SJCRH30 (cell line): ENCODE data around the gene VPS37D. TPM values are rescaled to one million over a fixed set of nuclear protein-coding genes. Genes with fewer than 3 reads are reported as not detected.
"Not testable (repeated sequence)": the region's sequence is repeated elsewhere in the genome, so short reads cannot be mapped to it uniquely, and the experiment has no call there.

Source experiments
- DNase-seq, 2 experiments: peaks; one replicate each; pipeline ENCODE4 v3.0.0-alpha.2; 2015 to 2020
- H3K27ac ChIP-seq: fragments of 250-450 bp; sonication (Bioruptor Pico); 2 replicates; pipeline ENCODE4 v1.5.1; 2020; ENCODE audit warnings: mild to moderate bottlenecking, moderate library complexity
- H3K27me3 ChIP-seq: fragments of 250-450 bp; sonication (Bioruptor Pico); 2 replicates; pipeline ENCODE4 v1.5.1; 2020; ENCODE audit warnings: mild to moderate bottlenecking, moderate library complexity
- H3K36me3 ChIP-seq: fragments of 250-450 bp; sonication (Bioruptor Pico); 2 replicates; pipeline ENCODE4 v1.5.1; 2020; ENCODE audit warnings: mild to moderate bottlenecking, moderate library complexity
- H3K4me1 ChIP-seq: fragments of 250-450 bp; sonication (Bioruptor Pico); 2 replicates; pipeline ENCODE4 v1.5.1; 2020; ENCODE audit warnings: mild to moderate bottlenecking, moderate library complexity
- H3K4me3 ChIP-seq: fragments of 250-450 bp; sonication (Bioruptor Pico); 2 replicates; pipeline ENCODE4 v1.5.1; 2020; ENCODE audit warnings: mild to moderate bottlenecking, moderate library complexity
- H3K9me3 ChIP-seq: fragments of 250-450 bp; sonication (Bioruptor Pico); replicated peaks from 2 replicates; pipeline ENCODE4 v1.5.1; 2020; ENCODE audit warnings: mild to moderate bottlenecking, moderate library complexity
- total RNA-seq: library from RNA; depleted of rRNA; stranded (reverse); fragments of >200 nt; shearing (Covaris generic); gene quantifications from 2 replicates; pipeline ENCODE4 v1.2.3, GENCODE V29; 2014

Gene VPS37D
- total RNA-seq, 1 experiment from 2014 or later = 0.53 TPM

- H3K4me3 ChIP-seq = no peak overlapping the region
- DNase-seq = no peak
- no peaks in the 10 kb centered on the region for H3K27me3 ChIP-seq
- no peaks in the 10 kb centered on the region for H3K4me1 ChIP-seq
- H3K27ac ChIP-seq = no peak overlapping the region
- H3K36me3 ChIP-seq = peaks cover 23% of the 10 kb centered on the region; the same call in 1 of the 2 replicates
- H3K9me3 ChIP-seq = no peaks in the 10 kb centered on the region
Observed at GRCh38 chr7:73703225-73703624, 35.6 kb downstream of the VPS37D start.

- Histone ChIP-seq H3K4me3 (no peak overlapping the region), H3K27ac (no peak overlapping the region)
Observed at GRCh38 chr7:73703757-73704639, 36.4 kb downstream of the VPS37D start.

GRCh38 chr7:73704640-73705550, 37.3 kb downstream of the VPS37D start:
- Histone ChIP-seq H3K9me3 (no peaks in the 10 kb centered on the region), H3K27ac (no peak overlapping the region), H3K27me3 (no peaks in the 10 kb centered on the region), H3K36me3 (peaks cover 14% of the 10 kb centered on the region; the same call in 1 of the 2 replicates), H3K4me1 (no peaks in the 10 kb centered on the region), H3K4me3 (no peak overlapping the region)
- DNase-seq = no peak

More at GRCh38 chr7:73703757-73704639, 36.4 kb downstream of the VPS37D start:
- H3K27me3 ChIP-seq = no peaks in the 10 kb centered on the region
- H3K36me3 ChIP-seq = peaks cover 16% of the 10 kb centered on the region; the same call in 1 of the 2 replicates
- peak; percentile 60 to 64 for DNase-seq
- H3K9me3 ChIP-seq = no peaks in the 10 kb centered on the region
- H3K4me1 ChIP-seq = no peaks in the 10 kb centered on the region

GRCh38 chr7:73705551-73705920, 37.9 kb downstream of the VPS37D start:
- H3K27ac ChIP-seq = no peak overlapping the region
- no peaks in the 10 kb centered on the region for H3K4me1 ChIP-seq

GRCh38 chr7:73706126-73707044, 38.8 kb downstream of the VPS37D start:
- Histone ChIP-seq H3K9me3 (no peaks in the 10 kb centered on the region), H3K36me3 (peaks cover 14% of the 10 kb centered on the region; the same call in 1 of the 2 replicates), H3K27ac (no peak overlapping the region), H3K4me3 (no peak overlapping the region), H3K27me3 (no peaks in the 10 kb centered on the region), H3K4me1 (no peaks in the 10 kb centered on the region)
- DNase-seq = no peak

More at GRCh38 chr7:73705551-73705920, 37.9 kb downstream of the VPS37D start:
- DNase-seq = no peak
- peaks cover 14% of the 10 kb centered on the region; the same call in 1 of the 2 replicates for H3K36me3 ChIP-seq
- no peak overlapping the region for H3K4me3 ChIP-seq
- H3K9me3 ChIP-seq = no peaks in the 10 kb centered on the region
- no peaks in the 10 kb centered on the region for H3K27me3 ChIP-seq

GRCh38 chr7:73707045-73707631, 39.5 kb downstream of the VPS37D start:
- no peak for DNase-seq
- Histone ChIP-seq H3K4me3 (no peak overlapping the region), H3K9me3 (no peaks in the 10 kb centered on the region), H3K27ac (no peak overlapping the region), H3K36me3 (peaks cover 14% of the 10 kb centered on the region; the same call in 1 of the 2 replicates), H3K4me1 (no peaks in the 10 kb centered on the region), H3K27me3 (no peaks in the 10 kb centered on the region)

GRCh38 chr7:73708961-73709549, 41.4 kb downstream of the VPS37D start:
- Histone ChIP-seq H3K27ac (no peak overlapping the region), H3K27me3 (no peaks in the 10 kb centered on the region), H3K4me1 (no peaks in the 10 kb centered on the region), H3K36me3 (peaks cover 8% of the 10 kb centered on the region; the same call in 1 of the 2 replicates), H3K4me3 (no peak overlapping the region), H3K9me3 (no peaks in the 10 kb centered on the region)
- DNase-seq = no peak

GRCh38 chr7:73712773-73713172, 45.1 kb downstream of the VPS37D start:
- Histone ChIP-seq H3K27me3 (no peaks in the 10 kb centered on the region), H3K4me1 (peaks cover 23% of the 10 kb centered on the region), H3K9me3 (no peaks in the 10 kb centered on the region), H3K27ac (no peak overlapping the region), H3K4me3 (no peak overlapping the region), H3K36me3 (no peaks in the 10 kb centered on the region)
- no peak for DNase-seq

GRCh38 chr7:73713319-73713718, 45.7 kb downstream of the VPS37D start:
- peaks cover 29% of the 10 kb centered on the region for H3K4me1 ChIP-seq
- not testable (repeated sequence) for H3K27ac ChIP-seq, H3K4me3 ChIP-seq, H3K9me3 ChIP-seq, H3K36me3 ChIP-seq, H3K27me3 ChIP-seq, DNase-seq

GRCh38 chr7:73715648-73716317, 48.2 kb downstream of the VPS37D start:
- H3K27ac ChIP-seq = peak overlapping the region; percentile 54
- no peaks in the 10 kb centered on the region for H3K36me3 ChIP-seq

GRCh38 chr7:73716318-73716890, 48.8 kb downstream of the VPS37D start:
- DNase-seq = peak; percentile 56 to 63
- no peaks in the 10 kb centered on the region for H3K27me3 ChIP-seq
- H3K4me3 ChIP-seq = no peak overlapping the region
- peaks cover 39% of the 10 kb centered on the region for H3K4me1 ChIP-seq
- peak overlapping the region; percentile 54 for H3K27ac ChIP-seq
- no peaks in the 10 kb centered on the region for H3K9me3 ChIP-seq
- no peaks in the 10 kb centered on the region for H3K36me3 ChIP-seq

More at GRCh38 chr7:73715648-73716317, 48.2 kb downstream of the VPS37D start:
- Histone ChIP-seq H3K27me3 (no peaks in the 10 kb centered on the region), H3K4me3 (no peak overlapping the region), H3K9me3 (no peaks in the 10 kb centered on the region), H3K4me1 (peaks cover 34% of the 10 kb centered on the region)
- DNase-seq = peak; percentile 95 to 96

GRCh38 chr7:73717025-73717807, 49.6 kb downstream of the VPS37D start:
- Histone ChIP-seq H3K27ac (no peak overlapping the region), H3K4me3 (no peak overlapping the region), H3K9me3 (no peaks in the 10 kb centered on the region), H3K27me3 (no peaks in the 10 kb centered on the region), H3K4me1 (peaks cover 39% of the 10 kb centered on the region), H3K36me3 (no peaks in the 10 kb centered on the region)
- DNase-seq = no peak
